Mucosa of gallbladder (tissue), 1 donor: ENCODE measurements around the gene CCDC187. TPM values are rescaled to one million over a fixed set of nuclear protein-coding genes. Genes with fewer than 3 reads are reported as not detected.

Experiments
- DNase-seq: peaks from one replicate; pipeline ENCODE4 v3.0.0-alpha.2; 2020; ENCODE audit warnings: low spot score
- total RNA-seq: library from RNA; stranded (reverse); gene quantifications from one replicate; pipeline ENCODE4 v1.2.1, GENCODE V29; 2021
- donor health status: DM: no; HTN: no; CAD: no.

Gene CCDC187
- total RNA-seq, 1 donor from 2014 or later: 1.8 TPM

DNA sequence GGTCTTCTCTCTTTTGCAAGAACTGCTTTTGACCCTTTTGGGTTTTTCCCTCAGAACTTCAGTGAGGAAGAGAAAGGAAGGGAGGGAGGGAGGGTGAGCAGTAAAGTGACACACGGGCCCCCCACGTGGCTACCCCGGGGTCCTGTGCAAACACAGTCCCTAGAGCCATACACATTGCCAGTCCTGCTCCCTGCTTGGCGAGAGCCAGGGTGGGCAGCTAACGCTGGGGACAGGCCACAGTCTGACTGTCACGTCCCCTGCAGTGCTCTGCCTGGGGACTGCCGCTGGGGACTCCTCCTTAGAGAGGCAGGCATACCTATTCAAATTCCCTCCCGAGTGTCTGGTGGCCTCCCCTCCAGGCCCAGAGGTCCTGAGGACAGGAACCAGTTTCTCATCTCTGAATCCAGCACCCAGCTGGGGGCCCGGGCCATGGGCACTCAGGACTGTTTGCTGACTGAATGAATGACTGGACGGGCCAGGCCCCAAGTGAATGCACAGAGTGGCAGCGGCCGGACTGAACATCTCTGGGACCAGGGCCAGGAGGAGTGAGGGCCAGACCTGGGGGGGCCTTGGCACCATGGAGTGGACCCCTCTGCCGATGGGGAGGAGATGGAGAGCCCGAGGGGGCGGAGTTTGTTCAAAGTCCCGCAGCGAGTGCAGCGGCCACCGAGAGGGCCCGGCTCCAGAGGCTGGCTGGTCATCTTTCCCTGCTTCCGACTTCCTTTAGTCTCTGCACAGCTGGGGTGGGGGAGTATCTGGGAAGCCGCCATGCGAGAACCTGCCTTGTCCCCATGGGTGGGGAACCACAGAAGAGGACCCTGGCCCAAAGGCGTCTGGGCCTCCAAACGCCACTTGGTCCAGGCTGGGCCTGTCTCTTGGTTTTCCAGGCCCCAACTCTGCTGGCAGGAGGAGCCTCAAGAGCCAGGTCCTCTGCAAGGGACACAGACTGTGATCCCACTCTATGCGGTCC, 5.8 kb downstream of the CCDC187 start:
- no peak for DNase-seq

DNA sequence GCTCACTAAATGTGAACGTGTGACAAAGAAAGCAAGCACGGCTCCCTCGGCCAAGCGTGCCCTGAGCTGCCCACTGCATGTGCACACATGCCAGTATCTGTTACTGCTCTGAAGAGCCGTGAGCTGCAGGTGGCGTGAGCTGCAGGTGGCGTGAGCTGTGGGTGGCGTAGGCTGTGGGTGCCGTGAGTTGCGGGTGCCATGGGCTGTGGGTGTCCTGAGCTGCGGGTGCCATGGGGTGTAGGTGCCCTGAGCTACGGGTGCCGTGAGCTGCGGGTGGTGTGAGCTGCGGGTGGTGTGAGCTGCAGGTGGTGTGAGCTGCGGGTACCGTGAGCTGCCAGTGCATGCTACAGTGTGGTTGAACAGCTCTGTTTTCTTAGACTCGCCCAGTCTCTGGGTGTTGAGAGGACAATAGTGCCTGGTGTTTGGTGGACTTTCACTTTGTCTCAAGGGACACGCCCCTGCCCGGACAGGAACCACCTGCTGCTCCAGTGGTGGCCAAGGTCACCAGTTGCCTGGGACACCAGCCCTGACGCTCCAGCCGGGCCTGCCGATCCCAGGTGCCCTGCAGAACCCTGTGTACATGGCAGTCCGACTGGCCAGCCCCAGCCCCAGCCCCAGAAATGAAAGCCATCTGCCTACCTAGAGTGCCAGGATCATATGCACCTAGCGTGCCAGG, 6.7 kb downstream of the CCDC187 start:
- DNase-seq: peak; percentile 64

- no peak for DNase-seq
Observed at GRCh38 chr9:136296434-136297015, 7.4 kb downstream of the CCDC187 start.

- DNase-seq: no peak
Observed at GRCh38 chr9:136295542-136296433, 8.1 kb downstream of the CCDC187 start.

GRCh38 chr9:136295055-136295454, 8.8 kb downstream of the CCDC187 start:
- DNase-seq: no peak

- DNase-seq: no peak
Observed at GRCh38 chr9:136294437-136294836, 9.5 kb downstream of the CCDC187 start.

- DNase-seq: no peak
Observed at GRCh38 chr9:136293476-136294077, 10.3 kb downstream of the CCDC187 start.

- DNase-seq: no peak
Observed at GRCh38 chr9:136292591-136293448, 11.1 kb downstream of the CCDC187 start.

DNA sequence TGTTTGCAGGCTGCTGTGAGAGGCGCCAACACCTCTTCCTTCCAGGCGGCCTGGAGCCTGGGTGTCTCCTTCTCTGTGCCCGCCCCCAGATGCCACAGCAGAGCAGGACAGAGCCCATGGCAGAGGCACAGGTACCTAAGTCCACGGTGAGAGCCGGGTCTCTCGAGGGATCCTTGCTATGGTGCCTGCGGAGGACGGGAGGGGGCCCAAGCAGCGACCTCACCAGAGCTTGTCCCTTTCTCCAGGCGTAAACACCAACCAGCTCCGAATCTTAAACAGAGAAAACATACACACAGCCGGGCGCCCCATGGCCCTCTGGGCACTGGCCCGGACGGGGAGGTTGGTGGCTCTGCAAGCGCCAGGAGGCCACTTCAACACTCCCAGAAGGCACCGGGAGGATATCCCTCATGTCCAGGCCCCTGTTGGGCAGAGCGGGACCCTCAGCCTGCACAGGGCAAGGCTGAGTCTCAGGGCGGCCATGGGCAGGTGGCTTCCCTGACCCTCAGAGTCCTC, 11.8 kb downstream of the CCDC187 start:
- DNase-seq: no peak

GRCh38 chr9:136291306-136292025, 12.4 kb downstream of the CCDC187 start:
- DNase-seq: no peak

- no peak for DNase-seq
Observed at GRCh38 chr9:136290508-136291000, 13.3 kb downstream of the CCDC187 start.

DNA sequence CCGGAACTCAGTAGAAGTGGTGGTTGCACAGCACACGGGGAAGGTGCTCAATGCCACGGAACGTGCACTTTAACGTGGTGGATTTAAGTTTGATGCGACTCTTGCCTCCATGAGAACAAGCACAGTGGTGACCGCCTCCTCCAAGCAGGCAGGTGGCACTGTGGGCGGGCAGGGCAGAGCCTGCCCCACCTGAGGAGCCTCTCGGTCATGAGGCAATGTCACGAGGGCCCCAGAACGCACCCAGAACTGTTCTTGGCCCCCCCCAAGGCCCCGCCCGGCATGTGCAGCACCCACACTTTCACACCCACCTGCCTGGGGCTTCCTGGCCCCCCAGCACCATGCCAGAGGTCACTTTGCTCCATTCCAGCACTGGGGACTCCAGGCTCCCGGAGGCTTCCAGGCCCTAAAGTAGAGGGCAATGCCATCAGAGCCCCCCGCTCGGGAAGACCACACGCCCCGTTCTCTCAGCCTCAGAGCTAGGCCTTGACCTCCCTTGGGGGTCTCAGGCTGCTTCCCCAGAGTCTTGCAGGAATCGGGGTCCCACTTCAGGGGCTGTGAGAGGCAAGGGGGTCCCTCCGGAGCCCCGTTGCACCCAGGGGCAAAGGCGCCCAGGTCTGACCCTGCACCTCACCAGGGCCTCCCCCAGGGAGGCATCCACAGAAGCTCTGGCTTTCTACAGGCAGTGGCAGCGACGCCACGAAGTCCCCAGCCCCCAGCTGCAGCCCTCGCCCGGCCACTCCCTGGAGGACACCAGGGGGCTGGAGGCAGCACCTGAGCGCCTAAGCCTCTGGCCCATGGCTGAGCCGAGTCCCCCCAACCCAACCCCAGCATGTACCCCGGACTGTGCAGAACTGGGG, 14.0 kb downstream of the CCDC187 start:
- DNase-seq: no peak

- no peak for DNase-seq
Observed at GRCh38 chr9:136287960-136288753, 15.7 kb downstream of the CCDC187 start.

DNA sequence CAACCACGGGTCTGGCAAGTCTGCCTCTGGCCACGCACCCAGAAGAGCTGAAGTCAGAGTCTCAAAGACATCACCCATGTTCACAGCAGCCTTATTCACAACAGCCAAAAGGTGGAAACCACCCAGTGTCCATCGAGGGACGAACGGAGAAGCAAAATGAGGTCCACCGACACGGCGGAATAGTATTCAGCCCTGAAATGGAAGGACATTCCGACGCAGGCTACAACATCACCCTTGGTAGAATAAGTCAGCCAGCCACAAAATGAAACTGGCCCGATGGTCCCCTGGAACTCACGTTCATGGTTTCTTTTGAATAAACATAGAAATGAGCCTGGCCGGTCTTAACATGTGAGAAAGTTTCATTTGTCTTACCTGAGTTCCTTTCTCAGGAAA, 16.9 kb downstream of the CCDC187 start:
- no peak for DNase-seq

- DNase-seq: no peak
Observed at GRCh38 chr9:136286359-136286986, 17.4 kb downstream of the CCDC187 start.

DNA sequence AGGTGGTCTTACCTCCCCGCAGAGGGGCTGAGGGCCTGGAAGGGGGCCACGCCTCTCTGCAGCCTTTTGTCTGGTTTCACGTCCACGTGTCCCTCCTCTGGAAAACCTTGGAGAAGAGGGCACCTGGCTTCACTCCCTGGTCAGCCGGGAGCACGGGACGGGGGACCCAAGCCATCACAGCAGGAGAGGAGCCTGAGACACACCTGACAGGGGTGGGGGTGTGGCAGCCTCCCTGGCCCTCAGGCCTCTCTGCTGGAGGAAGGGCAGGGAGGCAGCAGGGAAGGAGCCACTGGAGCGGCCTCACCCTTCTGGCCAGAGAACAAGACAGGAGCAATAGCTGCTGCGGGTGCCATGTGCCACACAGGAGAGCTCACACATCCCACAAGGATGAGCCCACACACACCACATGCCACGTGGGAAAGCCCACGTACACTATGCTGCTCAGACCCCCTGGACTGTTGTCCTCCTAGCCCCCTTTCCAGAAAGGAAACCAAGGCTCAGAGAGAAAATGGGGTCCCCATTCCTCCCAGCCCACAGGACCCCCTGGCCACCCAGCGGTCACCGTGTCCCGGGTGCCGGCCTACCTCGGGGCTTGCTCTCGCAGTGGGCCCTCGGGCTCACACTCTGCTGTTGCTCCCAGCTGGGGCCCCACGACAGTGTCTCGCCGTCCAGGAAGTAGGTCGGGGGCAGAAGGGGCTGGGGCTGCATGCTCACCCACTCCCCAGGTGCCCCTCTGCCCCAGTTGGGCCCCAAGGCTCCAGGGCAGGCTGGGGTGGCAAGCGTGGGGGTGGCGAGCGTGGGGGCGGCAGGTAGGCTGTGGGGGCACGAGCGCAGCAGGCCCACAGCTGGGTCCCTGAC, 18.2 kb downstream of the CCDC187 start:
- no peak for DNase-seq
